Measurements from ENCODE around the gene HNRNPA1. TPM values are rescaled to one million over a fixed set of nuclear protein-coding genes. Genes with fewer than 3 reads are reported as not detected.

Gene HNRNPA1
- total and polyA plus RNA-seq, 9 of the 15 experiments (the other 6 are each of a cell fraction or from before 2014, with no cell fraction given) = 1,166 to 2,703 (median 1,815) TPM

GRCh38 chr12:54300732-54301427, 20.4 kb downstream of the HNRNPA1 start, which contains the start of gene NFE2 (continued):
- peak; percentile 89 for TF ChIP-seq TAF1 (IDR thresholded peaks at IDR 0.05; ENCODE audit: control insufficient read depth, extremely low read depth, insufficient read depth, low read length, severe bottlenecking)
- TF ChIP-seq GATAD2A (IDR thresholded peaks at IDR 0.05) = peak; percentile 49; the same call in 1 of the 2 replicates
- no peak for TF ChIP-seq ASH1L (IDR thresholded peaks at IDR 0.05; ENCODE audit: borderline replicate concordance, low read depth, partially characterized antibody)
- TF ChIP-seq ZNF274 (IDR thresholded peaks at IDR 0.05; ENCODE audit: borderline replicate concordance, low read depth, low read length) = no peak
- TF ChIP-seq SRSF9 (IDR thresholded peaks at IDR 0.05; ENCODE audit: borderline replicate concordance, low read depth, low read length) = no peak
- TF ChIP-seq KHSRP (IDR thresholded peaks at IDR 0.05) = no peak
- TF ChIP-seq ZNF3 (CRISPR knock-in tag; IDR thresholded peaks at IDR 0.05) = no peak
- TF ChIP-seq ZNF583 (CRISPR knock-in tag; IDR thresholded peaks at IDR 0.05) = peak; percentile 34; the same call in 1 of the 2 replicates
- TF ChIP-seq XRCC4 (IDR thresholded peaks at IDR 0.05; ENCODE audit: extremely low read depth, insufficient read depth, insufficient read length) = no peak
- TF ChIP-seq AFF1 (IDR thresholded peaks at IDR 0.05; ENCODE audit: low read depth in 1 of 2, partially characterized antibody in 2 of 2) = peak; percentile 31 to 86
- TF ChIP-seq SNIP1 (IDR thresholded peaks at IDR 0.05; ENCODE audit: low read depth) = no peak
- TF ChIP-seq ZNF75A (CRISPR knock-in tag; IDR thresholded peaks at IDR 0.05) = no peak
- no peak for TF ChIP-seq HEY1 (CRISPR knock-in tag; IDR thresholded peaks at IDR 0.05; ENCODE audit: borderline replicate concordance)
- no peak for TF ChIP-seq DIDO1 (tag; IDR thresholded peaks at IDR 0.05; ENCODE audit: low read depth)
- no peak for TF ChIP-seq HNRNPUL1 (IDR thresholded peaks at IDR 0.05; ENCODE audit: low read length)
- TF ChIP-seq MAFG (tag; conservative IDR thresholded peaks at IDR 0.05) = no peak
- TF ChIP-seq, protein P1, sequence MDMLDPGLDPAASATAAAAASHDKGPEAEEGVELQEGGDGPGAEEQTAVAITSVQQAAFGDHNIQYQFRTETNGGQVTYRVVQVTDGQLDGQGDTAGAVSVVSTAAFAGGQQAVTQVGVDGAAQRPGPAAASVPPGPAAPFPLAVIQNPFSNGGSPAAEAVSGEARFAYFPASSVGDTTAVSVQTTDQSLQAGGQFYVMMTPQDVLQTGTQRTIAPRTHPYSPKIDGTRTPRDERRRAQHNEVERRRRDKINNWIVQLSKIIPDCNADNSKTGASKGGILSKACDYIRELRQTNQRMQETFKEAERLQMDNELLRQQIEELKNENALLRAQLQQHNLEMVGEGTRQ (CRISPR knock-in tag; IDR thresholded peaks at IDR 0.05) = no peak
- TF ChIP-seq, protein P2, sequence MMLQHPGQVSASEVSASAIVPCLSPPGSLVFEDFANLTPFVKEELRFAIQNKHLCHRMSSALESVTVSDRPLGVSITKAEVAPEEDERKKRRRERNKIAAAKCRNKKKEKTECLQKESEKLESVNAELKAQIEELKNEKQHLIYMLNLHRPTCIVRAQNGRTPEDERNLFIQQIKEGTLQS (IDR thresholded peaks at IDR 0.05) = no peak
- TF ChIP-seq, protein P2 (CRISPR knock-in tag; conservative IDR thresholded peaks at IDR 0.05) = no peak
- no peak; the same call in 1 of the 2 replicates for TF ChIP-seq ZNF766 (CRISPR knock-in tag; conservative IDR thresholded peaks at IDR 0.05)
- no peak for TF ChIP-seq NFE2 (IDR thresholded peaks at IDR 0.05; ENCODE audit: low read depth)
- TF ChIP-seq, protein P3, sequence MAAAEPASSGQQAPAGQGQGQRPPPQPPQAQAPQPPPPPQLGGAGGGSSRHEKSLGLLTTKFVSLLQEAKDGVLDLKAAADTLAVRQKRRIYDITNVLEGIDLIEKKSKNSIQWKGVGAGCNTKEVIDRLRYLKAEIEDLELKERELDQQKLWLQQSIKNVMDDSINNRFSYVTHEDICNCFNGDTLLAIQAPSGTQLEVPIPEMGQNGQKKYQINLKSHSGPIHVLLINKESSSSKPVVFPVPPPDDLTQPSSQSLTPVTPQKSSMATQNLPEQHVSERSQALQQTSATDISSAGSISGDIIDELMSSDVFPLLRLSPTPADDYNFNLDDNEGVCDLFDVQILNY (CRISPR knock-in tag; IDR thresholded peaks at IDR 0.05) = no peak
- no peak for TF ChIP-seq NFYB (IDR thresholded peaks at IDR 0.05; ENCODE audit: extremely low read depth, insufficient read length)

All from K562 (cell line).